SK-N-SH (cell line): ENCODE data around the gene BPNT1. TPM values are rescaled to one million over a fixed set of nuclear protein-coding genes. Genes with fewer than 3 reads are reported as not detected.

Experiments
- CTCF ChIA-PET: fragments of 300-600, 350-600 bp; formaldehyde crosslinking; extraction: SDS; loops from one replicate; lab custom pipeline; 2021; lab: Yijun Ruan, JAX
- POLR2A ChIA-PET: fragments of 350-600 bp; sonication (Branson Sonifier 250); formaldehyde crosslinking; extraction: SDS; loops from one replicate; lab custom pipeline; 2020; ENCODE audit warnings: antibody characterized with exemption, inconsistent platforms; lab: Yijun Ruan, JAX
- DNase-seq: peaks from one replicate; pipeline ENCODE4 v3.0.0; 2012
- H2AFZ ChIP-seq: fragments of 200-600 bp; sonication (generic); 2 replicates; pipeline ENCODE4 v1.8.1; 2016; ENCODE audit warnings: antibody characterized with exemption, mild to moderate bottlenecking, low read depth
- H3F3A ChIP-seq: fragments of 200-600 bp; sonication (generic); replicated peaks from 2 replicates; pipeline ENCODE3; 2016; ENCODE audit warnings: antibody characterized with exemption, mild to moderate bottlenecking; ENCODE audit not compliant: insufficient read depth
- H3K27ac ChIP-seq, 2 experiments: fragments of 200-500 bp in 1 of 2; fragments of 200-600 bp in 1 of 2; sonication (Bioruptor generic) in 1 of 2; sonication (generic), shearing (Covaris generic) in 1 of 2; 2 replicates each; pipeline versions ENCODE4 v1.5.1 to v1.6.1; 2014 to 2016; ENCODE audit warnings: low read depth in 2 of 2, inconsistent platforms in 1 of 2, low read length in 1 of 2, mild to moderate bottlenecking in 1 of 2, mixed read lengths in 1 of 2
- H3K27me3 ChIP-seq: fragments of 200-600 bp; sonication (generic), shearing (Covaris generic); 2 replicates; pipeline ENCODE4 v1.6.1; 2016; ENCODE audit warnings: mixed run types; ENCODE audit not compliant: insufficient read depth
- H3K36me3 ChIP-seq, 2 experiments: fragments of 200-500 bp in 1 of 2; fragments of 200-600 bp in 1 of 2; sonication (Bioruptor generic) in 1 of 2; sonication (generic) in 1 of 2; replicated peaks in 1 of 2; 2 replicates each; pipeline versions ENCODE3 to v1.5.1; 2014 to 2016; ENCODE audit warnings: low read length in 1 of 2, mild to moderate bottlenecking in 1 of 2; ENCODE audit not compliant: insufficient read depth in 2 of 2, control insufficient read depth in 1 of 2
- H3K4me1 ChIP-seq, 2 experiments: fragments of 200-500 bp in 1 of 2; fragments of 200-600 bp in 1 of 2; sonication (Bioruptor generic) in 1 of 2; sonication (generic), shearing (Covaris generic) in 1 of 2; 2 replicates each; pipeline versions ENCODE4 v1.5.1 to v1.6.1; 2014 to 2016; ENCODE audit warnings: low read depth in 1 of 2, low read length in 1 of 2, mixed run types in 1 of 2; ENCODE audit not compliant: insufficient read depth in 2 of 2, control insufficient read depth in 1 of 2
- H3K4me2 ChIP-seq: fragments of 200-600 bp; sonication (generic), shearing (Covaris generic); 2 replicates; pipeline ENCODE4 v1.6.1; 2017; ENCODE audit warnings: mixed run types
- H3K4me3 ChIP-seq, 2 experiments: fragments of 200-500 bp in 1 of 2; fragments of 200-600 bp in 1 of 2; sonication (Bioruptor generic) in 1 of 2; sonication (generic), shearing (Covaris generic) in 1 of 2; 2 replicates each; pipeline versions ENCODE4 v1.5.1 to v1.8.1; 2014 to 2016; ENCODE audit warnings: low read depth in 2 of 2, inconsistent platforms in 1 of 2, low read length in 1 of 2, mild to moderate bottlenecking in 1 of 2, mixed read lengths in 1 of 2, moderate library complexity in 1 of 2
- H3K79me2 ChIP-seq: fragments of 200-600 bp; sonication (generic); 2 replicates; pipeline ENCODE4 v1.8.1; 2017; ENCODE audit warnings: mild to moderate bottlenecking; ENCODE audit not compliant: insufficient read depth
- H3K9ac ChIP-seq: fragments of 200-600 bp; sonication (generic); 2 replicates; pipeline ENCODE4 v1.6.1; 2017; ENCODE audit warnings: mixed run types
- H3K9me2 ChIP-seq: fragments of 200-600 bp; sonication (generic); 2 replicates; pipeline ENCODE4 v1.6.1; 2017; ENCODE audit warnings: mixed run types
- H3K9me3 ChIP-seq: fragments of 200-600 bp; sonication (generic); 2 replicates; pipeline ENCODE4 v1.6.1; 2017; ENCODE audit warnings: mixed run types, mild to moderate bottlenecking, moderate library complexity
- H4K20me1 ChIP-seq: fragments of 200-600 bp; sonication (generic); 2 replicates; pipeline ENCODE4 v1.6.1; 2017; ENCODE audit warnings: mild to moderate bottlenecking, mixed run types; ENCODE audit not compliant: insufficient read depth
- CHD2 ChIP-seq: fragments of 150-350 bp; IDR thresholded peaks from 2 replicates; pipeline ENCODE4 v1.6.1; 2018; ENCODE audit warnings: low read length; ENCODE audit not compliant: partially characterized antibody
- ELF1 ChIP-seq: IDR thresholded peaks from 2 replicates; pipeline ENCODE4 v1.4.0; 2012
- EP300 ChIP-seq, 2 experiments: IDR thresholded peaks; 2 replicates each; pipeline versions ENCODE4 v1.4.0 to v1.6.1; 2012; ENCODE audit warnings: borderline replicate concordance in 1 of 2, low read depth in 1 of 2, low read length in 1 of 2
- EZH2phosphoT487 ChIP-seq: fragments of 200-600 bp; sonication (generic); IDR thresholded peaks from 2 replicates; pipeline ENCODE4 v1.6.1; 2017; ENCODE audit warnings: low read depth, mixed run types, mild to moderate bottlenecking, antibody characterized with exemption, moderate library complexity, borderline replicate concordance
- FOSL2 ChIP-seq: IDR thresholded peaks from 2 replicates; pipeline ENCODE4 v1.4.0; 2012; ENCODE audit warnings: low read depth, mild to moderate bottlenecking, moderate library complexity, borderline replicate concordance
- FOXJ3 ChIP-seq: sonication (generic); formaldehyde crosslinking; IDR thresholded peaks from 2 replicates; pipeline ENCODE4 v1.5.1; 2020; ENCODE audit warnings: mild to moderate bottlenecking, missing genetic modification reagents
- FOXM1 ChIP-seq: IDR thresholded peaks from 2 replicates; pipeline ENCODE4 v1.4.0; 2012; ENCODE audit warnings: low read depth, mild to moderate bottlenecking
- GATA2 ChIP-seq: sonication (generic); formaldehyde crosslinking; IDR thresholded peaks from 2 replicates; pipeline ENCODE4 v1.5.0; 2020; ENCODE audit warnings: mild to moderate bottlenecking, missing genetic modification reagents
- MEF2A ChIP-seq: IDR thresholded peaks from 2 replicates; pipeline ENCODE4 v1.4.0; 2012; ENCODE audit warnings: low read depth, borderline replicate concordance
- NRF1 ChIP-seq: IDR thresholded peaks from 2 replicates; pipeline ENCODE4 v1.6.1; 2012; ENCODE audit warnings: low read depth, mild to moderate bottlenecking, low read length
- RCOR1 ChIP-seq: fragments of 150-350 bp; IDR thresholded peaks from 2 replicates; pipeline ENCODE4 v1.6.1; 2017; ENCODE audit warnings: antibody characterized with exemption, low read length
- SMC3 ChIP-seq: IDR thresholded peaks from 2 replicates; pipeline ENCODE4 v1.6.1; 2012; ENCODE audit warnings: low read depth, low read length, improper control_type of control experiment
- TAF1 ChIP-seq: IDR thresholded peaks from 2 replicates; pipeline ENCODE4 v1.6.1; 2012; ENCODE audit warnings: low read depth, mild to moderate bottlenecking, low read length, moderate library complexity, borderline replicate concordance
- TCF12 ChIP-seq: IDR thresholded peaks from 2 replicates; pipeline ENCODE4 v1.4.0; 2012
- TEAD4 ChIP-seq: IDR thresholded peaks from 2 replicates; pipeline ENCODE4 v1.4.0; 2012; ENCODE audit warnings: mild to moderate bottlenecking, borderline replicate concordance; ENCODE audit not compliant: insufficient read depth
- YY1 ChIP-seq: IDR thresholded peaks from 2 replicates; pipeline ENCODE4 v1.4.0; 2012; ENCODE audit warnings: low read depth, mild to moderate bottlenecking
- WGBS: methylation state at CpG from one replicate; pipeline ENCODE4 v1.1.6; 2017; ENCODE audit warnings: low lambda C conversion rate; 5-methylcytosine and 5-hydroxymethylcytosine counted together
- polyA plus RNA-seq, 3 experiments: library from polyadenylated mRNA; depleted of rRNA; stranded (reverse); fragments of >200 nt; gene quantifications; 2 replicates each; pipeline ENCODE4 v1.2.3, GENCODE V29; 2012
- TF ChIP-seq, protein P1 (sequence below): fragments of 150-350 bp; IDR thresholded peaks from 2 replicates; pipeline ENCODE4 v1.6.1; 2016; ENCODE audit warnings: mild to moderate bottlenecking, low read depth, low read length
- TF ChIP-seq, protein P2 (sequence below): IDR thresholded peaks from 2 replicates; pipeline ENCODE4 v1.4.0; 2012; ENCODE audit warnings: low read depth
- TF ChIP-seq, protein P3 (sequence below): IDR thresholded peaks from 2 replicates; pipeline ENCODE4 v1.4.0; 2012; ENCODE audit warnings: low read depth, borderline replicate concordance
- TF ChIP-seq, protein P4 (sequence below): IDR thresholded peaks from 2 replicates; pipeline ENCODE4 v1.6.1; 2012; ENCODE audit warnings: mild to moderate bottlenecking, low read depth, low read length, moderate library complexity

The BPNT1 gene
- polyA plus RNA-seq, 1 of the 3 experiments (the other 2 are of a cell fraction): 44.6 TPM

DNA sequence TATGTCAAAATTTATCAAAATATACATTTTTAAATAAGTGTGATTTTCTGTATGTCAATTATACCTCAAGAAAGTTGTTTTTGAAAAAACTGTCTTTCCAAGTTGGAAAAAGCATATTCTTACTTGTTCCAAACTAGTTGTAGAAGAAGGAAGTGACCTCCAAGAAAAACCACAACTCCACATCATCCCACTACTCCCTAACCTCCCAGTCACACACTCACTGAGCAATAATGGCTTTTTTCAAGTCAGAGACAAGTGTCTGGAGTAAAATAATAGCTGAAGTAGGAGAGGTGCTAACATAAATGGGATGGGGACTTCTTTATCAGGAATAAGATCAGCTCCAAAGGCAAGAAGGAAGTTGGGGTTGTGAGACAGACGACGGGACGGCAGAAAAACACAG is 56.7 kb downstream of the BPNT1 start:
- Histone ChIP-seq H3F3A (peaks cover 14% of the 10 kb centered on the region), H3K4me2 (no peak overlapping the region), H4K20me1 (peaks cover 17% of the 10 kb centered on the region), H3K4me3 (no peak overlapping the region), H3K9me3 (no peaks in the 10 kb centered on the region), H3K9me2 (no peaks in the 10 kb centered on the region), H3K9ac (no peak overlapping the region), H3K79me2 (peaks cover 43% of the 10 kb centered on the region), H2AFZ (no peak overlapping the region), H3K36me3 (peaks cover 53% of the 10 kb centered on the region in 2 experiments), H3K27ac (no peak overlapping the region), H3K4me1 (no peaks in the 10 kb centered on the region), H3K27me3 (no peaks in the 10 kb centered on the region)
- no peak for TF ChIP-seq EP300 (IDR thresholded peaks at IDR 0.05; ENCODE audit: borderline replicate concordance in 1 of 2, low read depth in 1 of 2, low read length in 1 of 2)
- WGBS: 85% methylated on average over 3 of the region's 3 CpGs
- ChIA-PET POLR2A (no interaction called here), CTCF (interaction anchor here (1.1 kb wide), 1 partner anchor 49 kb away, joined by 3 read pairs; no protein-coding TSS in a partner anchor)
- no peak for DNase-seq

DNA sequence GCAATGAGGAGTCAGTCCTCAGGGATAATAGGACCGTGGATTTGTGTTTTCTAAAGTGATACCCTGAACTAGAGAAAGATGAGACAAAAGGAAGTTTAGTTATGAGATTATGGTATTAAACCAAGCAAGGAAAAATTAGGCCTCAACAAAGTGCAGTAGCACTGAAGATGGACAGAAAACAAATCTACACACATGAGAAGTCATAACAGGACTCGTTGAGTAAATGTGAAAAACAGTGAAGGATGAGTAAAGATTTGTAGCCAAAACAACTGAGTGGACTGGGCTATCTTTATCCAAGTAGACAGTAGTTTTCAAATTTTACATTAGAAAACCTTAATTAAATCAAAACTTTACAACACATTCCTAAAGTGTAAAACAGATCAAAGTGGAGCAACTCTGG is 58.3 kb downstream of the BPNT1 start:
- H3K27ac ChIP-seq: no peak overlapping the region
- H3K4me3 ChIP-seq: no peak overlapping the region
- CTCF ChIA-PET: interaction anchor here (1.9 kb wide), 1 partner anchor 20 kb away, joined by 4 read pairs; no protein-coding TSS in a partner anchor
- H3K36me3 ChIP-seq: peaks cover 56 to 62% of the 10 kb centered on the region in 2 experiments
- H2AFZ ChIP-seq: no peak overlapping the region
- H4K20me1 ChIP-seq: peaks cover 10% of the 10 kb centered on the region; the same call in 1 of the 2 replicates
- no peaks in the 10 kb centered on the region for H3K9me2 ChIP-seq
- H3F3A ChIP-seq: peaks cover 12% of the 10 kb centered on the region
- H3K27me3 ChIP-seq: no peaks in the 10 kb centered on the region
- H3K4me1 ChIP-seq: no peaks in the 10 kb centered on the region
- H3K9me3 ChIP-seq: no peaks in the 10 kb centered on the region
- WGBS: 81% methylated on average over 2 of the region's 2 CpGs
- peaks cover 27% of the 10 kb centered on the region for H3K79me2 ChIP-seq
- no peak overlapping the region for H3K9ac ChIP-seq
- TF ChIP-seq NRF1: no peak
- TF ChIP-seq TEAD4: no peak
- no peak for TF ChIP-seq RCOR1
- no peak for TF ChIP-seq EZH2phosphoT487
- no peak for TF ChIP-seq TAF1
- no peak for TF ChIP-seq MEF2A
- TF ChIP-seq, protein P1, sequence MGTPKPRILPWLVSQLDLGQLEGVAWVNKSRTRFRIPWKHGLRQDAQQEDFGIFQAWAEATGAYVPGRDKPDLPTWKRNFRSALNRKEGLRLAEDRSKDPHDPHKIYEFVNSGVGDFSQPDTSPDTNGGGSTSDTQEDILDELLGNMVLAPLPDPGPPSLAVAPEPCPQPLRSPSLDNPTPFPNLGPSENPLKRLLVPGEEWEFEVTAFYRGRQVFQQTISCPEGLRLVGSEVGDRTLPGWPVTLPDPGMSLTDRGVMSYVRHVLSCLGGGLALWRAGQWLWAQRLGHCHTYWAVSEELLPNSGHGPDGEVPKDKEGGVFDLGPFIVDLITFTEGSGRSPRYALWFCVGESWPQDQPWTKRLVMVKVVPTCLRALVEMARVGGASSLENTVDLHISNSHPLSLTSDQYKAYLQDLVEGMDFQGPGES: no peak
- no peak for TF ChIP-seq YY1
- no peak for TF ChIP-seq SMC3
- TF ChIP-seq GATA2 (CRISPR knock-in tag): no peak
- TF ChIP-seq, protein P2, sequence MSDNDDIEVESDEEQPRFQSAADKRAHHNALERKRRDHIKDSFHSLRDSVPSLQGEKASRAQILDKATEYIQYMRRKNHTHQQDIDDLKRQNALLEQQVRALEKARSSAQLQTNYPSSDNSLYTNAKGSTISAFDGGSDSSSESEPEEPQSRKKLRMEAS: no peak
- no peak for TF ChIP-seq TCF12
- no peak for TF ChIP-seq ELF1
- no peak for TF ChIP-seq EP300 (IDR thresholded peaks at IDR 0.05; ENCODE audit: borderline replicate concordance in 1 of 2, low read depth in 1 of 2, low read length in 1 of 2)
- TF ChIP-seq, protein P3, sequence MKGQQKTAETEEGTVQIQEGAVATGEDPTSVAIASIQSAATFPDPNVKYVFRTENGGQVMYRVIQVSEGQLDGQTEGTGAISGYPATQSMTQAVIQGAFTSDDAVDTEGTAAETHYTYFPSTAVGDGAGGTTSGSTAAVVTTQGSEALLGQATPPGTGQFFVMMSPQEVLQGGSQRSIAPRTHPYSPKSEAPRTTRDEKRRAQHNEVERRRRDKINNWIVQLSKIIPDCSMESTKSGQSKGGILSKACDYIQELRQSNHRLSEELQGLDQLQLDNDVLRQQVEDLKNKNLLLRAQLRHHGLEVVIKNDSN: no peak
- TF ChIP-seq FOXM1: no peak
- no peak for TF ChIP-seq FOXJ3 (CRISPR knock-in tag)
- TF ChIP-seq CHD2: no peak
- no peak for TF ChIP-seq FOSL2
- TF ChIP-seq, protein P4, sequence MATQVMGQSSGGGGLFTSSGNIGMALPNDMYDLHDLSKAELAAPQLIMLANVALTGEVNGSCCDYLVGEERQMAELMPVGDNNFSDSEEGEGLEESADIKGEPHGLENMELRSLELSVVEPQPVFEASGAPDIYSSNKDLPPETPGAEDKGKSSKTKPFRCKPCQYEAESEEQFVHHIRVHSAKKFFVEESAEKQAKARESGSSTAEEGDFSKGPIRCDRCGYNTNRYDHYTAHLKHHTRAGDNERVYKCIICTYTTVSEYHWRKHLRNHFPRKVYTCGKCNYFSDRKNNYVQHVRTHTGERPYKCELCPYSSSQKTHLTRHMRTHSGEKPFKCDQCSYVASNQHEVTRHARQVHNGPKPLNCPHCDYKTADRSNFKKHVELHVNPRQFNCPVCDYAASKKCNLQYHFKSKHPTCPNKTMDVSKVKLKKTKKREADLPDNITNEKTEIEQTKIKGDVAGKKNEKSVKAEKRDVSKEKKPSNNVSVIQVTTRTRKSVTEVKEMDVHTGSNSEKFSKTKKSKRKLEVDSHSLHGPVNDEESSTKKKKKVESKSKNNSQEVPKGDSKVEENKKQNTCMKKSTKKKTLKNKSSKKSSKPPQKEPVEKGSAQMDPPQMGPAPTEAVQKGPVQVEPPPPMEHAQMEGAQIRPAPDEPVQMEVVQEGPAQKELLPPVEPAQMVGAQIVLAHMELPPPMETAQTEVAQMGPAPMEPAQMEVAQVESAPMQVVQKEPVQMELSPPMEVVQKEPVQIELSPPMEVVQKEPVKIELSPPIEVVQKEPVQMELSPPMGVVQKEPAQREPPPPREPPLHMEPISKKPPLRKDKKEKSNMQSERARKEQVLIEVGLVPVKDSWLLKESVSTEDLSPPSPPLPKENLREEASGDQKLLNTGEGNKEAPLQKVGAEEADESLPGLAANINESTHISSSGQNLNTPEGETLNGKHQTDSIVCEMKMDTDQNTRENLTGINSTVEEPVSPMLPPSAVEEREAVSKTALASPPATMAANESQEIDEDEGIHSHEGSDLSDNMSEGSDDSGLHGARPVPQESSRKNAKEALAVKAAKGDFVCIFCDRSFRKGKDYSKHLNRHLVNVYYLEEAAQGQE: no peak
- TF ChIP-seq, all 33 proteins: peak for 0
- DNase-seq: no peak
- POLR2A ChIA-PET: no interaction called here
- no peak overlapping the region for H3K4me2 ChIP-seq
